ENCODE results near the gene SQSTM1. TPM values are rescaled to one million over a fixed set of nuclear protein-coding genes. Genes with fewer than 3 reads are reported as not detected.

SQSTM1 gene
- total and polyA plus RNA-seq, 9 of the 15 experiments (the other 6 are each of a cell fraction or from before 2014, with no cell fraction given): 5.6 to 148 (median 64.0) TPM

GRCh38 chr5:179821298-179822058, 773 bp downstream of the SQSTM1 start (continued):
- no peak for TF ChIP-seq ATF1 (CRISPR knock-in tag; IDR thresholded peaks at IDR 0.05)
- peak; percentile 71; the same call in 1 of the 2 replicates for TF ChIP-seq ATF1 (tag; IDR thresholded peaks at IDR 0.05)
- TF ChIP-seq ZNF644 (tag; IDR thresholded peaks at IDR 0.05; ENCODE audit: low read depth): no peak
- TF ChIP-seq SRSF1 (IDR thresholded peaks at IDR 0.05; ENCODE audit: low read depth, low read length): no peak
- no peak for TF ChIP-seq ZBTB34 (CRISPR knock-in tag; IDR thresholded peaks at IDR 0.05)
- no peak for TF ChIP-seq ZNF12 (CRISPR knock-in tag; IDR thresholded peaks at IDR 0.05)
- no peak; the same call in 1 of the 2 replicates for TF ChIP-seq ZNF431 (CRISPR knock-in tag; IDR thresholded peaks at IDR 0.05)
- TF ChIP-seq NCOA2 (IDR thresholded peaks at IDR 0.05; ENCODE audit: partially characterized antibody in 2 of 2): no peak
- TF ChIP-seq HINFP (tag; conservative IDR thresholded peaks at IDR 0.05; ENCODE audit: low read depth): no peak
- no peak for TF ChIP-seq KLF1 (tag; IDR thresholded peaks at IDR 0.05)
- no peak for TF ChIP-seq ZNF134 (CRISPR knock-in tag; conservative IDR thresholded peaks at IDR 0.05)
- no peak; the same call in 1 of the 2 replicates for TF ChIP-seq TAL1 (IDR thresholded peaks at IDR 0.05)
- no peak for TF ChIP-seq USF2 (CRISPR knock-in tag; IDR thresholded peaks at IDR 0.05)
- TF ChIP-seq CCNT2 (IDR thresholded peaks at IDR 0.05; ENCODE audit: borderline replicate concordance, extremely low read depth, insufficient read length, low read depth, low read length): peak; percentile 78
- no peak for TF ChIP-seq PURB (CRISPR knock-in tag; IDR thresholded peaks at IDR 0.05; ENCODE audit: low read depth)
- TF ChIP-seq RBFOX2 (IDR thresholded peaks at IDR 0.05; ENCODE audit: low read depth, low read length): peak; percentile 87
- no peak; a peak in 1 of 4 replicates for TF ChIP-seq RAD21 (CRISPR knock-in tag; conservative IDR thresholded peaks at IDR 0.05 in 1 of 2, IDR thresholded peaks at IDR 0.05 in 1 of 2)
- no peak for TF ChIP-seq THRAP3 (IDR thresholded peaks at IDR 0.05; ENCODE audit: borderline replicate concordance)
- no peak for TF ChIP-seq SETDB1 (IDR thresholded peaks at IDR 0.05; ENCODE audit: low read length)
- TF ChIP-seq NFIC (IDR thresholded peaks at IDR 0.05): peak; percentile 93
- no peak for TF ChIP-seq ZNF830 (CRISPR knock-in tag; IDR thresholded peaks at IDR 0.05)
- TF ChIP-seq TOE1 (IDR thresholded peaks at IDR 0.05; ENCODE audit: borderline replicate concordance): 0 out of 2 replicates have a peak, but pooled peaks have one; percentile 36
- no peak for TF ChIP-seq TOE1 (CRISPR knock-in tag; IDR thresholded peaks at IDR 0.05; ENCODE audit: borderline replicate concordance, low read depth)
- TF ChIP-seq POLR2B (IDR thresholded peaks at IDR 0.05; ENCODE audit: low read depth, partially characterized antibody): peak; percentile 55
- no peak for TF ChIP-seq NFRKB (IDR thresholded peaks at IDR 0.05; ENCODE audit: low read depth)
- no peak for TF ChIP-seq CBX3 (IDR thresholded peaks at IDR 0.05; ENCODE audit: borderline replicate concordance in 1 of 2, low read length in 2 of 2)
- no peak for TF ChIP-seq ZNF445 (CRISPR knock-in tag; IDR thresholded peaks at IDR 0.05; ENCODE audit: low read depth)

Data from K562 (cell line).